CD4-positive, alpha-beta T cell treated with Interleukin-6 at 100 ng/mL for 8 hours (primary cell): ENCODE measurements around the gene ABI1.

ENCODE experiments used
- DNase-seq: peaks from one replicate; pipeline ENCODE4 v3.0.0-alpha.2; 2020; ENCODE audit warnings: mixed read lengths, low spot score

Gene ABI1

DNA sequence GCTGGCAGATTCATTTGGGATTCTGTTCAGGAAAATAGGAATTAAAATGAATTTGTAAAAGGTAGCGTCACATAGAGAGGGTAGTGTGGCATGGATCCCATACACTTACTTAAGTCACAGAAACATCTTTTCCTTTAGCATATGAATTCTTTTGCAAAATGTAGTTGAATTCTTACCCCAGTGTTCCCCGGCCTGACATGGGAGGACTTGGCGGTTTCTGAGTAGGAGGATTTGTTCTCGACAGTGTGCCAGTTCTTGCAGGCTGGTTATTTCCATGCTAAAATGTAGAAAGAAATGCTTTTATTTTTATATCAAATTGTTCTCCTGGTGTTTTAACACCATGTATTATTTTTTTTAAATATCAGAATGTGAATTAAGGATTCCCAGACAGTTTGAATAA lies 90.7 kb downstream of the ABI1 start:
- no peak for DNase-seq

GRCh38 chr10:26765549-26765948 lies 95.2 kb downstream of the ABI1 start:
- no peak for DNase-seq

DNA sequence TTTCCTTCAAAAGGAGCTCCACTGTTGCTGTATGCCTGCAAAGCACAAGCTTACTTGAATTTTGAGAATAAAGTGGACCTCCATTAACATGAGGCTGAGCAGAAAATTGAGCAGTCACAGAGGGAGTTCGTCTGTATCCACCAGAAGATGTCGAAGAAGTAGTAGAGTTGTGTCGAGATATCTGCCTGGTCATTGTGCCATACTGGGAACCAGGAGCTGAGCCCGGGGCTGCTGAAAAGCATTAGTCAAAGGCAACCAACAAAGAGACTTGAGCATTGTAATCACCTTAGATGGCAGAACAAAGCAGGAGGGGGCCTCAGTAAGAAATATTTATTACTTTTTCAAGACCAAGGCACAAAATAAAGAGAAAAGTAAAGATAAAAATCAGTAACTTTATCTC lies 101.8 kb downstream of the ABI1 start:
- no peak for DNase-seq

DNA sequence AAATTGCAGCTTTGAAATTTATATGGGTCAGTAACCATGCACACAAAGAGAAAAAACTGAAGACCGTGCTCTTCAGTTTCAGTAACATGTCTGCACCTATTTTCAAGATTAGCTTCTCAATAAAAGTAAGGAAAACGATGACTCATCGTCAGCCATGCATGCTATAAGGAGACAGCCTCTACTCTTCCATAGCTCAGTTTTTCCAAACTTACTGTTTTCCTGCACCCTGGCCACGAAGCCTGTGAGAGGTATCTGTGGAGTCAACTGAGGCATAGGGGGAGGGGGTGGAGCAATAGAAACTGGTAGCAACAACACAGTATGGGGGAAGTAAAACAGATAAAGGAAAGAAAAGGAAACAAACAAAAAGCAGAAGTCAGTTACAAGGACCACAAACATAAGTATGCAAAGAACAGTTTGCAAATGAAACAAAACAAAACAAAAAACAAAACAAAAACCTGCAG lies 105.3 kb downstream of the ABI1 start:
- DNase-seq, result no peak

GRCh38 chr10:26746061-26746460 lies 114.7 kb downstream of the ABI1 start:
- no peak for DNase-seq

DNA sequence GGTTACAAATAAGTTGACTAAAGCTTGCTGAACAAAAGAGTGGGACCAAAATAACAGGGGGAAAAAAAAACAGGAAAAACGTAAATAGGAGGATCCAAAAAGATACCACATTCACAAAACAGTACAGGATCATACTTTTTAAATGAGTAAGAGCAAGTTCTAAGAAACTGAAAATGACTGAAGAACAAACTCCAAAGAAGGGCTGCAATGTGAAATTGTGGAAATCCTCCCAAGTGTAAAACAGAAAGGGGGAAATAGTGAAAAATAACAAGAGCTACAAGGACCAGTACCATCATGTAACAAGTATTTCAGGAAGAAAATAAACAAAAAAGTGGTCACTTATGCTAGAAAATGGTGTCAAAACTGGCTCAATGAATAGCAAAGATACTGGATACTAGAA lies 116.9 kb downstream of the ABI1 start:
- no peak for DNase-seq

GRCh38 chr10:26743091-26743490 lies 117.7 kb downstream of the ABI1 start:
- no peak for DNase-seq

DNA sequence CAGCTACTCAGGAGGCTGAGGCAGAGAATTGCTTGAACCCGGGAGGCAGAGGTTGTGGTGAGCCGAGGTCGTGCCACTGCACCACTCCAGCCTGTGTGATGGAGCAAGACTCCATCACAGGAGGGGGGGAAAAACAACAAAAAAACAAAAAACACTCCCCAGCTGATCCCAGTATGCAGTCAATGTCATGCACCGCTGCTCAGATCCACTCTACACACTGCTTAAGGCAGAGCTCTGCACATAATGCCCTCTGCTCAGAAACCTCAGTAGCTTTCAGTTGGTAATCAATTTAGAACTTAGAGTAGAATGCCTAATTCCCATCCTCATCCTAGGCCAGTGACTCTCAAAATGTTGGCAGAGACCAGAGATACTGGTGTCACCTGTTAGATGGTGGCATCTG lies 119.4 kb downstream of the ABI1 start:
- no peak for DNase-seq

- DNase-seq, result no peak
These were observed 121.6 kb downstream of the ABI1 start for GRCh38 chr10:26739071-26739631.

DNA sequence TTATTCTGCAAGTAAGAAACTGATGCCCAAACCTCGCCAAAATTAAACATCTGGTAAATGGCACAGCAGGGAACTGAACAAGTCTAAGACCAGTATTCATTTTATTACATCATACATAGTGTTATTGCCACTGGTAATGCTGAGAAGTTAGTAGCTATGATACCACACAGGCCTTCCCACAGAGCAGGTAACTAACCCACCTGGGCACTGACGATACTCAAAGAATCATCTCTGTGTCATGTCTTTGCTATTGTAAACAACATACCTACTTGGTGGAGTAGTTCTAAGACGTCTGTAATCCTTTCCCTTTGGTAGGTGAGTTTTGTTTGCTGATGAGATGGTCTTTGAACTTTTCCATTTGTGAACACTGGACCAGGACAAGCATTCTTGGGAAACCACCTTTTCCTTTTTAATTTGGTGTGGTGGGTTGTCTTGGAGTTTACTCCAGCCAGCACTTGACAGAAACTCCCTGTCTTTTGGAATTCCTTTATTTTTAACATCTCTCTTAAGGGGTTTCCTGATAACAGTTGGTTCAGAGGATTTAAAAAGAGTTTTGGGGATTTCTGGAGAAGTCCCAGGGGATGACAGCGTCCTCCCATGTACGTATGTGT lies 122.4 kb downstream of the ABI1 start:
- DNase-seq, result no peak

DNA sequence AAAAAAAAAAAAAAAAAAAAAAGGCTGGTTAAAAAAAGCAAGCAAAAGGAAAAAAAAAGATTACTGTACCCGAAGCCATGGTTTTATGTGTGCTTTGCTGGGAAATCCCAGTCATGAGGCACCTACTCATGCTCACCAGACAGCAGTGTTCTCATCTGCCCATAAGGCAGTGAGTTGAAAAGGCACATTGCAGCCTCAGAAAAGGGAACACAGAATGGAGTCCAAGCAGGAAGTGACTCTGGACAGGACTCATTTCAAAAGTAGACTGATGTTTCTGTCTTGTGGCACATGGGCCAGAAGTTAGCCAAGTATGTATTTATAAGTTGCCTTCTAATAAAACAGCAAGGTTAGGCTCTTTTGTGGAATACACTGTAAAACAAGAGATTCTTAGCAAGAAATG lies 123.0 kb downstream of the ABI1 start:
- DNase-seq, result peak; percentile 11

- DNase-seq, result no peak
These were observed 125.3 kb downstream of the ABI1 start for GRCh38 chr10:26735435-26735834.

- no peak for DNase-seq
These were observed 126.8 kb downstream of the ABI1 start for GRCh38 chr10:26733750-26734568.

DNA sequence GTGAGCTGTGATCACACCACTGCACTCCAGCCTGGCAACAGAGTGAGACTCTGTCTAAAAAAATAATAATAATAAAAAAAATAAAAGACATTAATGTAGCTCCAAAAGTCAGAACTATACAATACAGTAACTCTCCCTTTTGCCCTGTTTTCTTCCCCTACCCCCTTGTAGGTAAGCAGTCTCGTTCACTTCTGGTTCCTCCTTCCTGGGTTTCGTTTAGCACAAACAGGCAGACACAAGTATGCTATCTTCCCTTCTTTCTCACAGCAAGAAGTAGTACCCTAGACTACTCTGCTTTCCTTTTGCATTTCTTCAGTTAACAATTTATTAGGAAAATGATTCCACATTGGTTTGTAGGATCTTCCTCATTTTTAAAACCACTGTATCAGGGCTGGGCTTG lies 130.2 kb downstream of the ABI1 start:
- DNase-seq, result no peak

DNA sequence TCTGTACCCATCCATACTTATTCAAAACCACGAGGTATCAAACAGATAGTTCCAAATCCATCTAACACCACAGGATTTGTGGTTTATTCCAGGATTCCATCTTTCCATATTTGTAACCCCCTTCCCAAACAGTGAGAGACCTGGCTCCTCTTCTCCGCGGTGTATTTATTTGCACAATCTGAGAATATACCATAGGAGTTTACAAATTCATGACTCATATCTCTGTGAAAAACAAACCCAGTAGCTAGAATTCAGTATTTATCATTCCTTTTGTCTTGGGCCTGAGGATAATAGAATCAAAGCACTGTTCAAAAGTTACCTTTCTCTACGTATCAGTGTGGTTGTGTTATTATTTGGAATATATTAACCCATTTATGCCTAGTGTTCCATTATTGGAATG lies 131.4 kb downstream of the ABI1 start:
- DNase-seq, result no peak

DNA sequence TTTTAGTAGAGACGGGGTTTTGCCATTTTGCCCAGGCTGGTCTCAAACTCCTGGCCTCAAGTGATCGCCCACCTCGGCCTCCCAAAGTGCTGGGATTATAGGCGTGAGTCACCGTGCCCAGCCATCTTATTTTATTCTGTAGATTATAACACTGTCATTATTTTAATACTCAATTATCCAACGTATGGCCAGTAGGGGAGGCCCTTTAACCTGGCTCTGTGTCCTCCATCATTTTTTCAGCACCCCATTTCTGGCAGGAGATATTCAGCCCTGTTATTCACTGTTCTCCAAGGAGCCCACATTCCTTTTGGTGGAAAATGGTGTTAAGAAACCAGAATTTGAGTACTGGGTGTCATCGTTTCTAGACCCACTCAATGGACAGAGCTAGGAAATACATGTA lies 131.8 kb downstream of the ABI1 start:
- no peak for DNase-seq

- no peak for DNase-seq
These were observed 133.8 kb downstream of the ABI1 start for GRCh38 chr10:26727005-26727404.

DNA sequence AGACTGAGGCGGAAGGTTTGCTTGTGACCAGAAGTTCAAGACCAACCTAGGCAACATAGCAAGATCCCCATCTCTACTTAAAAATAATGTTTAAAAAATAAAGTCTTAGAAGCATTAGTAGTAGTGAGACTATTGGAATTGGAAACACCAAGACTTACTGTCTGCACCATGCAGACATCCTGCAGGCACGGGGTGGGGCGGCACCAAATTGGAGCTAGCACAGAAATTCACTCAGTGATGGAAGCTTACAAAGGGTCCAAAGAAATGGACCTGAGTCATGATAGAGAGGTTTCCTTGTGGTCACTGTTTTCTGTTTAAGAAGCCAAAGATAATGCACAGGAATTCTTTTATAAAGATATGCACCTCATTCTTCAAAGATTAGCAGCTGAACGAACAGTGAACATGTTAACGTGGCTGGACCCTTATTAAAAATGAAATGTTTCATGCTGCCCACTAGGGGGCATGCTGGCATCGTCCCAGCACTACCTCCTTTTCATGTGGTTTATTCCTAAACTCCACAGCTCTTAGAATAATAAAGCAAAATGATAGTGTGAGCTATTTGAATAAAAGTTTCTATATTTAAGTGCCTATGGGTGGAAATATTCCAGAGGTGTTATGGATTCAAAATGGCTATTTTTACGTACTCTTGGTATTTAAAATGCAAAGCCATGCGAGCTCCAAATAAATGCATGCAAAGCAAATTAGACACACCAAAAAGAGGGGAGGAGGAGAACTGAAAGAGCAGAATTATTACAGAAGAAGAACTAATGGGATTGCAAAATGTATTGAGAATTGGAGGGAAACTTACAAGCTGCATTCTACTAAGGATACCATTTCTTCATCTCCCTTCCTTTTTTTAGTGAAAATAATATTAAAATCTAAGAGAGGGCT lies 134.7 kb downstream of the ABI1 start:
- DNase-seq, result peak; percentile 58

DNA sequence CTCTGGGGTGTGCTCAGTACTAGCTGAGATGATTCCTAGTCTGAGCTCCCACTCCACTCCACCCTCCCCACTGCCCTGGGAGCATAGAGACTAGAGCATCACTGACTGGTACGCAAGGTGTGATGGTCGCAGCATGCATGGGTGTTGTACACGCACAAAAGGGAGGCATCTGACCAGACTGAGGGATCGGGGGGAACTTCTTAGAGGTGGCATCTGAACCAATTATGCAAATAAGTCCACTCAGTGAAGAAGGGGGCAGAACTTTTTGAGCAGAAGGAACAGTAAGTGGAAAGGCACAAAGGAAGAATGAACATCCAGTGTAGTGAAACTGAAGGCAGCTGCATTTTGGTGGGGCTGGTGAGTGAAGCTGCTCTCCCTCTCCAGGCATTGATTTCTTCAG lies 137.7 kb downstream of the ABI1 start:
- DNase-seq, result no peak

GRCh38 chr10:26721561-26721960 lies 139.2 kb downstream of the ABI1 start:
- peak; percentile 42 for DNase-seq

DNA sequence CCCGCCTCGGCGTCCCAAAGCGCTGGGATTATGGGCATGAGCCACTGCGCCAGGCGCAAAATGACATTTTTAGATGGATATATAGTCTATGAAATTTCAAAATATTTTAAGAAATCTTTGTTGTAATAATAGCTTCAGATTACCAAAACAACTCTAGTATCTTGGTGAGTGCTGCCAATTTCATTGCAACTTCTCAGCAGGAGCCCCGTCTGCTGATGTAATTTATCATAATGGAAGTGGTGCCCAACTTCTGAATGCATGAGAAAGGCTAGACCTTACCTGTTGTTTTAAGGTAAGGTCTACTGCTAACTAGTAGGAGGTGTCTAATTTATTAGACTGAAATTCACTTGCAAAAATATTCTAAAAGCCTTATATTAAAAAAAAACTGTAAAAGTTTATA lies 143.3 kb downstream of the ABI1 start:
- DNase-seq, result no peak

DNA sequence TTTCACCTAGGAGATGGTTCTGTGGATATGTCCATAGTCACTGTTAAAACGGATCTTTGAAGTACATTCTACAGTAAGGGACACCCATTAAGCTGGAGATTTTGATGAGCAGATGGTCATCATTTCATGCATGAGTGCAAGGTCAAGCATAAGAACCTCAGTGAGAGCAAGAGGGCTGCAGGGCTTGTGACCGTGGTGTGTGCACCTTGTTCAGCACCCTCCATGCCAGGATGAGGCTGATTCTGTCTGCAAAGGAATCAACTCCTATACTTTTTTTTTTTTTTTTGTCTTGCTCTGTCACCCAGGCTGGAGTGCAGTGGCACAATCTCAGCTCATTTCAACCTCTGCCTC lies 145.6 kb downstream of the ABI1 start:
- no peak for DNase-seq
